ENCODE measurements around the gene COL4A2. TPM values are rescaled to one million over a fixed set of nuclear protein-coding genes. Genes with fewer than 3 reads are reported as not detected.

COL4A2 gene
- total RNA-seq, 1 donor from 2014 or later, result not detected

DNA sequence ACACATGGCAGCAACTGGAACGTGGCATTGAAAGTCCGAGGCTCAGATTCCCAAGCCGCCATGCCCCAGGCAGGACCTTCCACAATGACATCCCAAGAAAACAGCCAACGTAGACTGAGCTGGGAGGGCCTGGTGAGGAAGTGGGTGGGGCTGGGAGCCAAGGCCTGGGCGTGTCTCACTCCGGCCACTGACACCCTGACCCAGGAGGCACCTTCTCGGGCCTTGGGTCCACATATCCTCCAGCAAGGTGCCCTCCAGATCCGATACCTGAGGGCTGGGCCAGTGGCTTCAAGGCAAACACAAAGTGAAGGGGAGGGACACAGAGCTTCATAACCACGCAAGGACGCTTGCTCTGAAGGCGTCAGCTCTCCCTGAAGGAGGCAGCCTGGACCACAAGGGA is 211.5 kb downstream of the COL4A2 start:
- Mint-ChIP-seq H3K27me3 (ENCODE audit: low read depth) (no peaks in the 10 kb centered on the region), H3K36me3 (ENCODE audit: low read depth) (no peaks in the 10 kb centered on the region), H3K4me1 (ENCODE audit: low read depth) (no peaks in the 10 kb centered on the region), H3K4me3 (ENCODE audit: low read depth) (no peak overlapping the region), H3K9me3 (no peaks in the 10 kb centered on the region), H3K27ac (no peak overlapping the region)
- intact Hi-C loops (cut with micrococcal nuclease), result no loop called here
- DNase-seq (ENCODE audit: low spot score), result no peak

DNA sequence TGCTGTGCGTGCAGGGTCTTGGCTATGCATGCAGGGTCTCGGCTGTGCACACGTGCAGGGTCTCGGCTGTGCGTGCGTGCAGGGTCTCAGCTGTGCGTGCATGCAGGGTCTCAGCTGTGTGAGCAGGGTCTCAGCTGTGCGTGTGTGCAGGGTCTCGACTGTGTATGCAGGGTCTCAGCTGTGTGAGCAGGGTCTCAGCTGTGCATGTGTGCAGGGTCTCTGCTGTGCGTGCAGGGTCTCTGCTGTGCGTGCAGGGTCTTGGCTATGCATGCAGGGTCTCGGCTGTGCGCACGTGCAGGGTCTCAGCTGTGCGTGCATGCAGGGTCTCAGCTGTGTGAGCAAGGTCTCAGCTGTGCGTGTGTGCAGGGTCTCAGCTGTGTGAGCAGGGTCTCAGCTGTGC is 212.0 kb downstream of the COL4A2 start:
- H3K36me3 Mint-ChIP-seq (ENCODE audit: low read depth), result no peaks in the 10 kb centered on the region
- no peak overlapping the region for H3K4me3 Mint-ChIP-seq (ENCODE audit: low read depth)
- no peaks in the 10 kb centered on the region for H3K9me3 Mint-ChIP-seq
- no peak overlapping the region for H3K27ac Mint-ChIP-seq
- no peaks in the 10 kb centered on the region for H3K4me1 Mint-ChIP-seq (ENCODE audit: low read depth)
- no peak for DNase-seq (ENCODE audit: low spot score)
- no peaks in the 10 kb centered on the region for H3K27me3 Mint-ChIP-seq (ENCODE audit: low read depth)
- intact Hi-C loops (cut with micrococcal nuclease), result no loop called here

GRCh38 chr13:110519506-110519905 is 212.4 kb downstream of the COL4A2 start:
- intact Hi-C loops (cut with micrococcal nuclease), result no loop called here
- Mint-ChIP-seq H3K4me3 (ENCODE audit: low read depth) (no peak overlapping the region), H3K27ac (no peak overlapping the region), H3K27me3 (ENCODE audit: low read depth) (no peaks in the 10 kb centered on the region), H3K4me1 (ENCODE audit: low read depth) (peaks cover 2% of the 10 kb centered on the region), H3K9me3 (no peaks in the 10 kb centered on the region), H3K36me3 (ENCODE audit: low read depth) (no peaks in the 10 kb centered on the region)
- no peak for DNase-seq (ENCODE audit: low spot score)

DNA sequence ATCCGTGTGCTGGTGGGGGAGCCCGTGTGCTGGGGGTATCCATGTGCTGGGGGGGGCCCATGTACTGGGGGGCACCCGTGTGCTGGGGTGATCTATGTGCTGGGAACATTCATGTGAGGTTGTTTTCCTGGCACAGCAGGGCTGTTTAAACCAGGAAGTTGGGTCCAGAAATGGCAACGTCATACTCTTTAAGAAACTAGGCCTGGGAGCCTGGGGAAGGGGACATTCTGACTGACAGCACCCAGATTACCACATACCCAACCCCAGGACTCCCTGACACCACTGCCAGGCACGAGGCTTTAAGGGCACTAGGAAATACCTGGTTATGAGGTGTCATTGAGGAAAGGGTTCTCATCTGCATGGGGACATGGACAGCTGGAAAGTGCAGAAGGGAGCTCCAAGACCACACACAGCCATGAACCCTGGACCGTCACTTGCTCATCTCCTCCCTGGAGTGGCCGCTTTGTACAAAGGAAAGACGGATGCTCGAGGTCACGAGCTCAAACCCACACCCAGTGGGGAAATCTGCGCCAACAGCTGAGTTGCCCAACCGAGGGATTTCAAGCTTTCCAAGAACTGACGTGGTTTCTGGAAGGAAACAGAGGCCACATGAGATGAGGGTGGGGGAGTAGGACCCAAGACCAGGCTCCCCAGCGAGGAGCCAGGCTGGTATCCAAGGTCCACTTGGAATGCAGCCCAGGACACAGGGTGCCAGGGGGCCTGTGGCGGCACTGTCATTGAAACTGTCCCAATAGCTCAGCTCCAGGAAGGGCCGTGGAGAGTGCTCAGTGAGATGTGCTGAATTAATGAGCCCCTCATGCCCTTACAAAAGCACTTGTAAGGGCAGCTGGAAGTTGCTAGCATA is 213.6 kb downstream of the COL4A2 start:
- H3K36me3 Mint-ChIP-seq (ENCODE audit: low read depth), result no peaks in the 10 kb centered on the region
- H3K4me3 Mint-ChIP-seq (ENCODE audit: low read depth), result no peak overlapping the region
- intact Hi-C loops (cut with micrococcal nuclease), result no loop called here
- no peak overlapping the region for H3K27ac Mint-ChIP-seq
- no peaks in the 10 kb centered on the region for H3K9me3 Mint-ChIP-seq
- no peak for DNase-seq (ENCODE audit: low spot score)
- H3K27me3 Mint-ChIP-seq (ENCODE audit: low read depth), result no peaks in the 10 kb centered on the region
- H3K4me1 Mint-ChIP-seq (ENCODE audit: low read depth), result peaks cover 8% of the 10 kb centered on the region

DNA sequence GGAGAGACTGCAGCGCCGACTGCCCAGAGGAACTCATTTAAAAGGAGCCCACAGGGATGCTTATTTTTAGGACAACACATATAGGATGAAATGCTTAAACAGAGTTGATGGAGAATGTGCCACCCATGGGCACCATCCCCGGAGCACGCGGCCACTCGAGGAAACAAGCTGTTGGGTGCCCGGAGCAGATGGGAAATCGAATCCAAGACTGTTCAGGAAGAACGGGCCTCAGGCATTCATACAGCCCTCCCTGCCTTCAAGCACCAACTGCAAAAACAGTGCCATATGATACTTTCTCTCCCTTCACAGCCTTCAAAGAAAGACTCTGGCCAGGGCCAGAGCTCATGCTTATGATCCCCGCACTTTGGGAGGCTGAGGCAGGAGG is 214.2 kb downstream of the COL4A2 start:
- Mint-ChIP-seq H3K27ac (no peak overlapping the region), H3K36me3 (ENCODE audit: low read depth) (no peaks in the 10 kb centered on the region), H3K9me3 (no peaks in the 10 kb centered on the region), H3K27me3 (ENCODE audit: low read depth) (no peaks in the 10 kb centered on the region), H3K4me3 (ENCODE audit: low read depth) (no peak overlapping the region), H3K4me1 (ENCODE audit: low read depth) (peaks cover 8% of the 10 kb centered on the region)
- no peak for DNase-seq (ENCODE audit: low spot score)
- intact Hi-C loops (cut with micrococcal nuclease), result no loop called here

DNA sequence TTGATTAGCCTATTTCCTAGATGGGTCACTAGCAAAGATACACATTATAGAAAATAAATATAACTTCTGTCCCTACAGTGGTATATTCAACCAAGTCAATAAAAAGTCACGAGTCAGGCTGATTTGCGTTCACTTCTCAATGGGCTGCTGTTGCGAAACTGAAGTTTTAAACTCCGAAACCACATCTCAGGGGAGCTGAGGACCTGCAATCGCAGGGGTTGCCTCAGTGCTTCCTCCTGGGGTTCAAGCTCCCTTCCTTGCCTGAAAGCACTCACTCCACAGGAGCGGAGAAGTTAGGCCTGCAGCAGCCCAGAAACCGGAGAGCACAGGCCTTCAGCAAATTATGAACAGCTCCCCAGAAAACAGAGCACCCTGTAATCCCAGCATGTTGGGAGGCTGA is 214.9 kb downstream of the COL4A2 start:
- H3K4me1 Mint-ChIP-seq (ENCODE audit: low read depth), result peaks cover 8% of the 10 kb centered on the region
- no peak overlapping the region for H3K27ac Mint-ChIP-seq
- intact Hi-C loops (cut with micrococcal nuclease), result no loop called here
- no peaks in the 10 kb centered on the region for H3K36me3 Mint-ChIP-seq (ENCODE audit: low read depth)
- no peak overlapping the region for H3K4me3 Mint-ChIP-seq (ENCODE audit: low read depth)
- no peaks in the 10 kb centered on the region for H3K9me3 Mint-ChIP-seq
- no peaks in the 10 kb centered on the region for H3K27me3 Mint-ChIP-seq (ENCODE audit: low read depth)
- no peak for DNase-seq (ENCODE audit: low spot score)

DNA sequence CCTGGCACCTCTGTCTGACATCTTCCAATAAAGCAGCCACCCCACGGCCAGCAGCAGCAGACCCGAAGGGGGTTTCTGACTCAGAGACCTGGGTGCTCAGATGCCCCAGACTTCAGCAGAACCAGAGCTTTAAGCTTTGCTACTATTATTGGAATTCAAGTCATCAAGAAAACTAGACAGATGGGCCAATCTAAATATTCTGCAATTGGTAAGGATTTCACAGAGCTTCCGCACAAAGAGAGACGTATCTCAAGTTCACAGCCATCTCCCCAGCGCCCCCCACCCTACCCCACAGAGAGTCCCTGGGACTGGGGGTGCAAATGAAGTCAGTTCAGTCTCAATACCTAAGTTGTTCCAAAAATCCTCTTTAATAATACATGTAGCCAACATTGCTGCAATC is 215.6 kb downstream of the COL4A2 start:
- no peak overlapping the region for H3K4me3 Mint-ChIP-seq (ENCODE audit: low read depth)
- H3K27me3 Mint-ChIP-seq (ENCODE audit: low read depth), result no peaks in the 10 kb centered on the region
- intact Hi-C loops (cut with micrococcal nuclease), result no loop called here
- no peak for DNase-seq (ENCODE audit: low spot score)
- H3K36me3 Mint-ChIP-seq (ENCODE audit: low read depth), result no peaks in the 10 kb centered on the region
- H3K4me1 Mint-ChIP-seq (ENCODE audit: low read depth), result peaks cover 8% of the 10 kb centered on the region
- H3K27ac Mint-ChIP-seq, result no peak overlapping the region
- no peaks in the 10 kb centered on the region for H3K9me3 Mint-ChIP-seq

DNA sequence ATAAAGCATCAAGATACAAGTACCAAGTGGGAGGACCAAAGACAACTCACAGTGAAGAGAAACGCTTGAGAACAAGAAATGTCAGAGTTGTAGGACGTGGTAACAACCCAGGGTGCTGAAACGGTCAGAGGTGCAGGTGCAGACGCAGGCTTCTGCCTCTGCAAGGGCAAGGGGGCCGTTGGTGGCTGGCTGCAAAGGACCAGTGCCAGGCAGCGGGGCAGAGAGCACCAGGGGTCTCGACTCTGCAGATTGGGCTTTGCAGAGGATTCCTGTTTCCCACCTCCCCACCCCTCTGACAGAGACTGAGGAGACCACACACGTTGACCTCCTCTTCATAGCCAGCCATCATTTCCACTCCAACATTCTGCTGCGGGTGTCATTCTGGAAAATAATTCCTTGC is 216.1 kb downstream of the COL4A2 start:
- intact Hi-C loops (cut with micrococcal nuclease), result no loop called here
- Mint-ChIP-seq H3K36me3 (ENCODE audit: low read depth) (no peaks in the 10 kb centered on the region), H3K4me3 (ENCODE audit: low read depth) (no peak overlapping the region), H3K4me1 (ENCODE audit: low read depth) (peaks cover 8% of the 10 kb centered on the region), H3K9me3 (no peaks in the 10 kb centered on the region), H3K27ac (no peak overlapping the region), H3K27me3 (ENCODE audit: low read depth) (no peaks in the 10 kb centered on the region)
- DNase-seq (ENCODE audit: low spot score), result no peak

GRCh38 chr13:110523838-110524540 is 216.9 kb downstream of the COL4A2 start:
- Mint-ChIP-seq H3K9me3 (no peaks in the 10 kb centered on the region), H3K36me3 (ENCODE audit: low read depth) (no peaks in the 10 kb centered on the region), H3K4me1 (ENCODE audit: low read depth) (peaks cover 8% of the 10 kb centered on the region), H3K27me3 (ENCODE audit: low read depth) (no peaks in the 10 kb centered on the region), H3K4me3 (ENCODE audit: low read depth) (no peak overlapping the region), H3K27ac (no peak overlapping the region)
- intact Hi-C loops (cut with micrococcal nuclease), result no loop called here
- no peak for DNase-seq (ENCODE audit: low spot score)

- DNase-seq (ENCODE audit: low spot score), result no peak
- no peaks in the 10 kb centered on the region for H3K27me3 Mint-ChIP-seq (ENCODE audit: low read depth)
- H3K36me3 Mint-ChIP-seq (ENCODE audit: low read depth), result no peaks in the 10 kb centered on the region
- peaks cover 8% of the 10 kb centered on the region for H3K4me1 Mint-ChIP-seq (ENCODE audit: low read depth)
- no peaks in the 10 kb centered on the region for H3K9me3 Mint-ChIP-seq
- H3K4me3 Mint-ChIP-seq (ENCODE audit: low read depth), result no peak overlapping the region
- intact Hi-C loops (cut with micrococcal nuclease), result no loop called here
- no peak overlapping the region for H3K27ac Mint-ChIP-seq
Observed at GRCh38 chr13:110524541-110525257, 217.6 kb downstream of the COL4A2 start.

DNA sequence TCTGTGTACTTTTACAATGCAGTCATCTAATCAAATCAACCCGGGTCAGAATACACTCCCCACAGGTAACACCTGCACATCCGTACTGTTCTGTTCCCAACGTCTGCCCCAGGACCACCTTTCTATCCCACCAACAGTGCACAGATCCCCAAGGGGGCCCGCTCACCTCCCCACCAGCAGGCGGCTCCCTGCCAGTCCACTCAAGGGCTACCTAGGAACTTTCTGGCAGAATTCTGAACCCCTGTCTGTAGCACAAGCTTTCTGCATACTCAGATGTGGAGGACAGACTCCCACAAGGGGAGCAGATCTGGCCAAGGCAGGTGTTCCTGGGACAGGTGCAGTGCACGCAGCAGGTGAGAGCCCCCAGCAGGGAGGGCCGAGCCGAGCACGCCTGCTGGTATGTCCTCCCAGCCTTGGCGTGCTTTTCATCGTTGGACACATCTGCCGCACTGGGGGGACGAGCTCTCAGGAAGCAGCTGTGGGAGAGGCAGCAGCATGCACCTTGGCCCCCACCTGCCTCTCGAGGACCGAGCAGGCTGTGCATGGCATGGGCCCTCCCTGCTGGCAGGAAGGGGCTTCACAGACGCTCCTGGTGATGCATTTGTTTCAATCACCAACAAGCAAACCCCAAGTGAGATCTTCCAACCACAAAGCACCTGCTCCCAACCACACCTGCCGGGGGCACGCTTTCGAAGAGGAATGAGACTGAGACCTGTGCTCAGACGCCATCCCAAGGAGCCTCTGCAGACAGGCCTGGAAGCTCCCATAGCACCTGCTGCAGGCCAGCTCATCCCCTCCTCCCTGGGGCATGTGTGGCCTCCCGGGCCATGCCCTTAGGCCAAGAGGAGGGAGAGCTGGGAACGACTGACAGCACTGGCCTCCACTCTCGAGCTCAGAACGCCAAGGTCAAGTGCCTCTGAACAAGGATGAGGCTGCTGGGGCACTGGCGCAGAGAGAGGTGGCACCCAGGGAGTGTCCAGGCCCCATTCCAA is 218.5 kb downstream of the COL4A2 start:
- no peak overlapping the region for H3K4me3 Mint-ChIP-seq (ENCODE audit: low read depth)
- H3K4me1 Mint-ChIP-seq (ENCODE audit: low read depth), result peaks cover 8% of the 10 kb centered on the region
- H3K27ac Mint-ChIP-seq, result no peak overlapping the region
- no peaks in the 10 kb centered on the region for H3K27me3 Mint-ChIP-seq (ENCODE audit: low read depth)
- no peak for DNase-seq (ENCODE audit: low spot score)
- no peaks in the 10 kb centered on the region for H3K36me3 Mint-ChIP-seq (ENCODE audit: low read depth)
- H3K9me3 Mint-ChIP-seq, result no peaks in the 10 kb centered on the region
- intact Hi-C loops (cut with micrococcal nuclease), result no loop called here

- intact Hi-C loops (cut with micrococcal nuclease), result no loop called here
- Mint-ChIP-seq H3K27ac (no peak overlapping the region), H3K9me3 (no peaks in the 10 kb centered on the region), H3K4me3 (ENCODE audit: low read depth) (no peak overlapping the region), H3K36me3 (ENCODE audit: low read depth) (no peaks in the 10 kb centered on the region), H3K4me1 (ENCODE audit: low read depth) (peaks cover 8% of the 10 kb centered on the region), H3K27me3 (ENCODE audit: low read depth) (no peaks in the 10 kb centered on the region)
- DNase-seq (ENCODE audit: low spot score), result no peak
Observed at GRCh38 chr13:110528371-110528770, 221.3 kb downstream of the COL4A2 start.

Measured in activated T-helper 2 cell treated with anti-CD3 and anti-CD28 coated beads, Interferon-gamma antibody, Interleukin-2, Interleukin-4, amounts not matched to agents 10 μg/mL and 5 μg/mL and 100 μg/mL, durations not matched to agents 14 hours and 24 hours and 36 hours (primary cell).